RPMI7951 (cell line): ENCODE data around the gene SMIM45. TPM values are rescaled to one million over a fixed set of nuclear protein-coding genes. Genes with fewer than 3 reads are reported as not detected.

Source experiments
- DNase-seq: peaks from one replicate; pipeline ENCODE4 v3.0.0-alpha.2; 2012; ENCODE audit warnings: low read depth
- total RNA-seq: library from RNA; depleted of rRNA; stranded (reverse); fragments of >200 nt; shearing (Covaris generic); gene quantifications from 2 replicates; pipeline ENCODE4 v1.2.3, GENCODE V29; 2014; rRNA removed

SMIM45 gene

GRCh38 chr22:42001121-42001520 is 49.2 kb downstream of the SMIM45 start:
- DNase-seq = no peak

GRCh38 chr22:42001706-42002105 is 49.8 kb downstream of the SMIM45 start:
- no peak for DNase-seq

GRCh38 chr22:42007922-42008321 is 56.0 kb downstream of the SMIM45 start:
- DNase-seq = no peak

Other genes starting within 250 kb of the SMIM45 start
- 8.1 and 11.2 TPM in 2 replicates for gene CCDC134, start 151.5 kb upstream of the SMIM45 start, total RNA-seq
- gene SREBF2, start 119.0 kb upstream of the SMIM45 start, total RNA-seq = 27.4 and 27.6 TPM in 2 replicates
- gene SHISA8, start 37.1 kb upstream of the SMIM45 start, total RNA-seq = not detected in 2 replicates
- not detected in 2 replicates for gene TNFRSF13C, start 25.3 kb upstream of the SMIM45 start, total RNA-seq
- 50.3 and 57.6 TPM in 2 replicates for gene CENPM, start 5.0 kb upstream of the SMIM45 start, total RNA-seq
- gene SEPTIN3, start 17.3 kb downstream of the SMIM45 start, total RNA-seq = 0.29 and 0.36 TPM in 2 replicates
- gene WBP2NL, start 46.6 kb downstream of the SMIM45 start, total RNA-seq = 0.12 and 0.39 TPM in 2 replicates
- 25.8 and 35.4 TPM in 2 replicates for gene NAGA, start 118.7 kb downstream of the SMIM45 start, total RNA-seq
- gene PHETA2, start 122.1 kb downstream of the SMIM45 start, total RNA-seq = 5.2 and 7.5 TPM in 2 replicates
- 7.2 and 9.5 TPM in 2 replicates for gene SMDT1, start 127.5 kb downstream of the SMIM45 start, total RNA-seq
- 96.1 and 105 TPM in 2 replicates for gene NDUFA6, start 138.6 kb downstream of the SMIM45 start, total RNA-seq
- not detected in 2 replicates for gene CYP2D6, start 178.7 kb downstream of the SMIM45 start, total RNA-seq